HG03060 (cell line): ENCODE measurements around the gene PDE1A.
"Not testable (repeated sequence)": the region's sequence is repeated elsewhere in the genome, so short reads cannot be mapped to it uniquely, and the experiment has no call there.

ENCODE experiments used
- ATAC-seq: cut with Tn5 transposase; IDR thresholded peaks from one replicate; pipeline ENCODE4 v1.9.1; 2021; ENCODE audit warnings: low read depth, moderate number of reproducible peaks; ENCODE audit not compliant: unreplicated experiment

Gene PDE1A

DNA sequence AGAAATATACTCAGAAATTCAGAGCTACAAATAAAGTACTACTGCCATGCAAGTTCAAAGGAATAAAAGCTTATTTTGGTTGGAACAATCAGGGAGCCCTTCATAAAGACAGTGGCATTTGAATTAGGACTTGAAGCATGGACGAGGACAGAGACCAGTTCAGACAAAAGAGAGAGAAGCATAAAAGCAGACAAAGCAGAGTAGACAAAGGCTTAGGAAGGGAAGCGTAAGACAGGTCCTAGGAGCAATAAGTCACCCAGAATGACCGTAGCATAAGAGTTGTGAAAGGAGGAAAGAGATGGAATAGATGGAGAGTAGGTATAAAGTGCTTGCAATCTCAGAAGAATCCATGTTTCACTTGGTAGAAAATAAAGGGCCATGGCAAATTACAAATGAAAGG lies 14.0 kb downstream of the PDE1A start:
- ATAC-seq = no peak

GRCh38 chr2:182410120-182410519 lies 16.7 kb downstream of the PDE1A start:
- no peak for ATAC-seq

- ATAC-seq = no peak
Measured at GRCh38 chr2:182406221-182406620, 20.6 kb downstream of the PDE1A start.

GRCh38 chr2:182404975-182405561 lies 21.8 kb downstream of the PDE1A start:
- ATAC-seq = no peak

DNA sequence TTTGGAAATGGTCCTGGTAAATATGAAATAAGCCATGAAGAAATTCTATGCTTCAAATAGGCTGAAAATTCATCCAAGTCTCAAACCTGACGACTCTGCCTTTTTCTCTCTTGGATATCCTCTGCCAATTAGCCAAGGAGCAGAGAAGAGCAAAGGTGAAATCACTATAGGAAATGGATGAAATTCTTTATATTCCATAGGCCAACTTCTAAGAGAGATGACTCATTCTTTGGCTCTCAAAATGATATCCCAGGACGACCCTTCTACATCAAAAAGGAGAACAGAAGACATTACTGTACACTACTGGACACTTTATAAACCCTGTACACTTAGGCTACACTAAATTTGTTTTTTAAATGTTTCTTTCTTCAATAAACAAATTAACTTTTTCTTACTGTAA lies 22.7 kb downstream of the PDE1A start:
- ATAC-seq = no peak

GRCh38 chr2:182393270-182393760 lies 33.5 kb downstream of the PDE1A start:
- no peak for ATAC-seq

GRCh38 chr2:182391443-182391842 lies 35.4 kb downstream of the PDE1A start:
- no peak for ATAC-seq

GRCh38 chr2:182386267-182386880 lies 40.5 kb downstream of the PDE1A start:
- not testable (repeated sequence) for ATAC-seq

GRCh38 chr2:182384860-182385259 lies 42.0 kb downstream of the PDE1A start:
- no peak for ATAC-seq

DNA sequence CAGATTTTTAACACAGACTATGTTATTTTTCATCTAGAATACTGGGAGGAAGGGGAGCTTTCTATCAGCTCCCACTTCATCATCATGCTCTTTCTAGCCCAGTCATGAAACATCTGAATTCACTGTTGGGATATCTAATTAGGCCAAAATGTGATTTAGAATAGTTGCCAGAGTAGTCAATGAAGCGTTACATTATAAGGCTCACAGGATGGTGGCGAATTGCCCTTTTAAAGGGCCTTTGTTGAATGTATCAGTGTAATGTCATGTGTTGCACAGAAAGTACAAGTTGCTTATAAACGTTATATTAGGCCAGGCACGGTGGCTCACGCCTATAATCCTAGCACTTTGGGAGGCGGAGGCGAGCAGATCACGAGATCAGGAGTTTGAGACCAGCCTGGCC lies 45.6 kb downstream of the PDE1A start:
- no peak for ATAC-seq

GRCh38 chr2:182379241-182379640 lies 47.6 kb downstream of the PDE1A start:
- ATAC-seq = no peak

DNA sequence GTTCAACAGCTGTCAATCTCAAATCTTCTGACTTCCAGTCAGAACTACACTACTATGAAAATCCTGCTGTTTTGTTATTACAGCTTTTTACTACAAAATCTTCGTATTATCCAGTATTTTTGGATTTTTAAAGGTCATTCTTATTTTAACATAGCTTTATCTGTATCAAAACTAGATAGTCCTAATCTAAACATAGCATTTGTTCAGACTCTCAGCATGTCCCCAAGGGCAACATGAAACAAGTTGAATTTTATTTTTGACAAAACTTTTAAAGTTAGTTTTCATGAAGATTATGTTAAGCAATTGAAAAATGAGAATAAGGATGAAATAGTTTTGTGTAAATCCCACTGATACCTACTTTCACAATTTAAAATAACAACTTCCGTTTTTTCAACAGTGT lies 48.1 kb downstream of the PDE1A start:
- ATAC-seq = no peak

GRCh38 chr2:182377467-182377866 lies 49.4 kb downstream of the PDE1A start:
- ATAC-seq = no peak

GRCh38 chr2:182375862-182376261 lies 51.0 kb downstream of the PDE1A start:
- no peak for ATAC-seq

DNA sequence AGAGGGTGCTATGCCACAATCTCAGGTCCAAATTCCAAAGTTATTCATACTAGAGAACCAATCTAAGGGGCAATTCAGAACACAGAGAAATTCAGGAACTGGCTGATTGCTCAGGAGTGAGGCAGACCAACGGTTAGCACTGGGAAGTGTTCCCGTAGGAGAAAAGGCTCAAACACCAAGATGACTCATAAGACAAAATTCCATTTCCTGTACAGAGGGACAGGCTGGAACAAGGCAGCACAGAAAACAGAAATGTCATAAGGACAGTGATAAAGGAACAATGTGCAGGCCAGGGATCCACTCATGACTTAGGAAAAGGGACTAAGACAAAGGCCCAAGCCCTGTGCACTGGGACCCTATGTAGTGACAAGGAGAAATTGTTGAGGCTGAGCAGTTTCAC lies 54.2 kb downstream of the PDE1A start:
- no peak for ATAC-seq

- ATAC-seq = no peak
Measured at GRCh38 chr2:182368996-182369395, 57.8 kb downstream of the PDE1A start.

DNA sequence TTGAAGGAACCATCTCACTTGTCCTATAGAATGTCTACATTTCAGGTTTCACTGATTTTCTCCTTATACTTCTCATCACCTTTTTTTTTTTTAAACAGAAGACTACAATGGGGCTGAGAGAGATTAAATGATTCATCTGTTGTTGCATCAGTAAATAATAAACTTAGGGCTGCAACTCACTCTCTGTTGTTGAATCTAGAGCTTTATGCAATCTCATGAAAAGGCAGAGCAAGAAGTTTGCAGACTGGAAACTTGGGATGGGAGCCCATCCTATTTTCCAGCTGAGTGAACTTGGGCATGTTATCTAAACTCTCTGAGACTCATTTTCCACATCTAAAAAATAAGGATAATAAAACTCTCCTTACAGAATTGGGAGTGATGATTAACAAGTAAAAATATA lies 58.4 kb downstream of the PDE1A start:
- ATAC-seq = no peak

DNA sequence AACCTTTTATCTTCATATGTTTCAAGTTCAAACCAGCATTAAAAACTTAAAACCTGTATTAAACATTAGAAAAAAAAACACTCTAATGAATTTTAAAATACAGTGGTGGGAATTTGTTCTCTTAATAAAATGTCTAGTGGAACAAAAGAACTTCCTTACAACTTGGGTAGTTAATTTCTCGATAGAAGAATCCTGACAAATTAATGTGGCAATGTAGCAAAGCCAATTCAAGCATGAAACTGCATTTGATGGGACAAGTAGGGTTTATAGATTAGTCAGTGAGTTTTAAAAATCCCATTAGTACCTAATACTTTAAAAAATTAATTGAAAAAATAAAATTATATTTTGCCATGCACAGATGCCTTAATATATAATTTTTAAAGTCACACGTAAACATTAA lies 59.4 kb downstream of the PDE1A start:
- no peak for ATAC-seq

DNA sequence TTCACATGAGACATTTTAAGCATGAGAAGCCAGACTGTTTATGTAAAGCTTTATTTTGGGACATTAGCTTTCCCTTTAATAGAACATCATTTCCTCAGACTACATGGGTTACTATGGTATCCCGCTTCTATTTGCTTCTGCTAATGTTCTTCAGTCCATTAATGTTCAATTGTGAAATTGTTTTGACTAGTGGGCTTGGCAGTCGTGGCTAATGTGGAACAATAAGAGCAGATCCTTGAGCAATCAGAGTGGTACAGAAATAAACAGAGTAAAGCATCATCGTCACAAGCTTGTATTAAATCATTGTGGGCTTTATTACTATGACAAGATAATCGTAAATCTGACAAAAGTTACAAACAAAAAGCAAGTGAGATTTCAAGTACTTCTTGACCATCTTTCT lies 60.2 kb downstream of the PDE1A start:
- no peak for ATAC-seq

GRCh38 chr2:182365855-182366254 lies 61.0 kb downstream of the PDE1A start:
- no peak for ATAC-seq

DNA sequence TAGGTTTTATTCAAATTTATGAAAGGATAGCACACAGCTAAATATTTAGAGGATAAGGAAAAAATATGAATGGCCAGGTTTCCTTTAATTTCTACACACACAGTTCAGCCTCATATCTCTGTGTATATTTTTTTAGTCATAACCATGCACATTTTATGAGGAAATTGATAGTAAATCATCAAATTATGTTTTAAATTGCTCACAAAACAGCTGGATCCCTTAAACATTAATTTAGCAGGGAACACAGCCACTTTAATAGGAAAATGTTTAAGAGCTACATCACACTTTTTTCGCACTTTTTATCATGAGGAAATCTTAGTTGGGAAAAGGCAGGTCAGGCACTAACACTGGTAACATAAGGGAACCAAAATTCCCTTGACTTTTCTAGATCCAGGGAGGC lies 65.4 kb downstream of the PDE1A start:
- no peak for ATAC-seq

DNA sequence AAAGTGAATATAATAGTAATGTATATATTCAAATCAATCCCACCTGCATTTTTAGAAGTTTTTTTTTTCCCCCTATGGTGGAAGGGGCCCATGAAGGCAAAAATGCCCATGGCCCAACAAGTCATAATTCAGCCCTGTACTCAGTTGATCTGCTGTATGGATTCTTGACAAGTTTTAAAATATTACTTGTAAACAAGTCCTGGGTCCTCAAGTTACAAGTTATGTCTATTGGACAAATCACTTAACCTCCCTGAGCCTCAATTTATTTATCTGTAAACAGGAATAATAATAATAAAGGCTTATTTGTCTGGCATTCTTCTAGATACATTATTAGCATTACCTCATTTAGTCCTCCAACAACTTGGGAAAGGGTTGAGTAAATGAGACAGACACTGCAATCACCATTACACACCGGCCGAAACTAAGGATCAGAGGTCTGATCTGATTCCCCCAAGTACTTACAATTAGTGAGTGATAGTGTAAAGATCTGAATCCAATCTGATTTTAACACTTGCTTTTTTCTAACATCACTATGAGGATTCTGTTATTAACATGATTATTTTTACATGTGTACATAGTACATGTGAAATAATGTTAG lies 66.1 kb downstream of the PDE1A start:
- ATAC-seq = no peak
